Liver (tissue), 3 donors: ENCODE measurements around the gene EXOC4.

Experiments used
- EGR1 ChIP-seq, 2 donors: IDR thresholded peaks; 2 replicates each; pipeline ENCODE4 v1.6.1; 2016 to 2018; ENCODE audit warnings: antibody characterized with exemption in 2 of 2, low read depth in 2 of 2
- GABPA ChIP-seq, 2 donors: IDR thresholded peaks in 1 of 2; conservative IDR thresholded peaks in 1 of 2; 2 replicates each; pipeline ENCODE4 v1.6.1; 2016; ENCODE audit warnings: antibody characterized with exemption in 2 of 2, mild to moderate bottlenecking in 1 of 2, moderate library complexity in 1 of 2
- HNF4G ChIP-seq: IDR thresholded peaks from 2 replicates; pipeline ENCODE4 v1.6.1; 2016; ENCODE audit warnings: antibody characterized with exemption
- JUND ChIP-seq, 2 donors: IDR thresholded peaks; 2 replicates each; pipeline ENCODE4 v1.6.1; 2016; ENCODE audit warnings: antibody characterized with exemption in 2 of 2
- RAD21 ChIP-seq, 2 donors: IDR thresholded peaks; 2 replicates each; pipeline ENCODE4 v1.6.1; 2016; ENCODE audit warnings: antibody characterized with exemption in 2 of 2, mild to moderate bottlenecking in 2 of 2
- RXRA ChIP-seq, 2 donors: IDR thresholded peaks; 2 replicates each; pipeline ENCODE4 v1.6.1; 2017 to 2018; ENCODE audit warnings: antibody characterized with exemption in 2 of 2, mild to moderate bottlenecking in 1 of 2
- SP1 ChIP-seq: IDR thresholded peaks from 2 replicates; pipeline ENCODE4 v1.6.1; 2018; ENCODE audit warnings: antibody characterized with exemption, mild to moderate bottlenecking
- TAF1 ChIP-seq: conservative IDR thresholded peaks from 2 replicates; pipeline ENCODE4 v1.6.1; 2016; ENCODE audit warnings: antibody characterized with exemption, mild to moderate bottlenecking
- YY1 ChIP-seq: IDR thresholded peaks from 2 replicates; pipeline ENCODE4 v1.6.1; 2016; ENCODE audit warnings: antibody characterized with exemption, mild to moderate bottlenecking
- TF ChIP-seq, protein P1 (sequence below): fragments of 150-350 bp; IDR thresholded peaks from 2 replicates; pipeline ENCODE4 v1.5.1; 2017; ENCODE audit warnings: improper control_type of control experiment, low read depth, low read length; ENCODE audit not compliant: missing input control
- TF ChIP-seq, protein P2 (sequence below): IDR thresholded peaks from 2 replicates; pipeline ENCODE4 v1.6.1; 2016; ENCODE audit warnings: antibody characterized with exemption
- TF ChIP-seq, protein P3 (sequence below): IDR thresholded peaks from 2 replicates; pipeline ENCODE4 v1.6.1; 2016; ENCODE audit warnings: antibody characterized with exemption
- TF ChIP-seq, protein P4 (sequence below): IDR thresholded peaks from 2 replicates; pipeline ENCODE4 v1.6.1; 2016; ENCODE audit warnings: antibody characterized with exemption, mild to moderate bottlenecking
- TF ChIP-seq, protein P5 (sequence below): IDR thresholded peaks from 2 replicates; pipeline ENCODE4 v1.6.1; 2016; ENCODE audit warnings: antibody characterized with exemption
- donor health status: healthy.
- donor health status: healthy.

DNA sequence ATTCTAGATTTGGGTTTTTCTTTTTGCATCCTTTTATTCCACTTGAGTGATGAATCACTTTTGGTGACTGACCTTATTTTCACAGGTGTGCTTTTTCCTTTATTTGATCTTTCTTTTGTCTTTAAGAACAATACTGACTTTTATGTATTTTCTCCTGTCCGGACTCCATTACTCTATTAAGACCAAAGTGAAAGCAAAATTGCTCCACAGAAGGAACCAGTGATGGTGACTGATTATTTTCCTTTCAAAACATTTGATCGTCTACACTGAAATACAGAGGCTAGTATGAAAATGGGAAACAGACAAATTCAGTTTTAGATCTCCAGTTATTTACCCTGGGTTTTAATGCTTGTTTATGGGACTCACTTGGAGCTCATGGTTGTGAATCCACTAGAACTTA, 15.5 kb downstream of the EXOC4 start:
- TF ChIP-seq, protein P1, sequence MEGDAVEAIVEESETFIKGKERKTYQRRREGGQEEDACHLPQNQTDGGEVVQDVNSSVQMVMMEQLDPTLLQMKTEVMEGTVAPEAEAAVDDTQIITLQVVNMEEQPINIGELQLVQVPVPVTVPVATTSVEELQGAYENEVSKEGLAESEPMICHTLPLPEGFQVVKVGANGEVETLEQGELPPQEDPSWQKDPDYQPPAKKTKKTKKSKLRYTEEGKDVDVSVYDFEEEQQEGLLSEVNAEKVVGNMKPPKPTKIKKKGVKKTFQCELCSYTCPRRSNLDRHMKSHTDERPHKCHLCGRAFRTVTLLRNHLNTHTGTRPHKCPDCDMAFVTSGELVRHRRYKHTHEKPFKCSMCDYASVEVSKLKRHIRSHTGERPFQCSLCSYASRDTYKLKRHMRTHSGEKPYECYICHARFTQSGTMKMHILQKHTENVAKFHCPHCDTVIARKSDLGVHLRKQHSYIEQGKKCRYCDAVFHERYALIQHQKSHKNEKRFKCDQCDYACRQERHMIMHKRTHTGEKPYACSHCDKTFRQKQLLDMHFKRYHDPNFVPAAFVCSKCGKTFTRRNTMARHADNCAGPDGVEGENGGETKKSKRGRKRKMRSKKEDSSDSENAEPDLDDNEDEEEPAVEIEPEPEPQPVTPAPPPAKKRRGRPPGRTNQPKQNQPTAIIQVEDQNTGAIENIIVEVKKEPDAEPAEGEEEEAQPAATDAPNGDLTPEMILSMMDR, result no peak
- TF ChIP-seq HNF4G (no peak), TAF1 (no peak), SP1 (no peak), RXRA (IDR thresholded peaks at IDR 0.05) (no peak), RAD21 (IDR thresholded peaks at IDR 0.05) (no peak), JUND (IDR thresholded peaks at IDR 0.05) (no peak), YY1 (no peak), GABPA (IDR thresholded peaks at IDR 0.05 in 1 of 2, conservative IDR thresholded peaks at IDR 0.05 in 1 of 2) (no peak), EGR1 (IDR thresholded peaks at IDR 0.05; ENCODE audit: low read depth in 2 of 2) (no peak)
- TF ChIP-seq, protein P2, sequence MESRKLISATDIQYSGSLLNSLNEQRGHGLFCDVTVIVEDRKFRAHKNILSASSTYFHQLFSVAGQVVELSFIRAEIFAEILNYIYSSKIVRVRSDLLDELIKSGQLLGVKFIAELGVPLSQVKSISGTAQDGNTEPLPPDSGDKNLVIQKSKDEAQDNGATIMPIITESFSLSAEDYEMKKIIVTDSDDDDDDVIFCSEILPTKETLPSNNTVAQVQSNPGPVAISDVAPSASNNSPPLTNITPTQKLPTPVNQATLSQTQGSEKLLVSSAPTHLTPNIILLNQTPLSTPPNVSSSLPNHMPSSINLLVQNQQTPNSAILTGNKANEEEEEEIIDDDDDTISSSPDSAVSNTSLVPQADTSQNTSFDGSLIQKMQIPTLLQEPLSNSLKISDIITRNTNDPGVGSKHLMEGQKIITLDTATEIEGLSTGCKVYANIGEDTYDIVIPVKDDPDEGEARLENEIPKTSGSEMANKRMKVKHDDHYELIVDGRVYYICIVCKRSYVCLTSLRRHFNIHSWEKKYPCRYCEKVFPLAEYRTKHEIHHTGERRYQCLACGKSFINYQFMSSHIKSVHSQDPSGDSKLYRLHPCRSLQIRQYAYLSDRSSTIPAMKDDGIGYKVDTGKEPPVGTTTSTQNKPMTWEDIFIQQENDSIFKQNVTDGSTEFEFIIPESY, result no peak
- TF ChIP-seq, protein P3, sequence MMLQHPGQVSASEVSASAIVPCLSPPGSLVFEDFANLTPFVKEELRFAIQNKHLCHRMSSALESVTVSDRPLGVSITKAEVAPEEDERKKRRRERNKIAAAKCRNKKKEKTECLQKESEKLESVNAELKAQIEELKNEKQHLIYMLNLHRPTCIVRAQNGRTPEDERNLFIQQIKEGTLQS, result no peak
- TF ChIP-seq, protein P4, sequence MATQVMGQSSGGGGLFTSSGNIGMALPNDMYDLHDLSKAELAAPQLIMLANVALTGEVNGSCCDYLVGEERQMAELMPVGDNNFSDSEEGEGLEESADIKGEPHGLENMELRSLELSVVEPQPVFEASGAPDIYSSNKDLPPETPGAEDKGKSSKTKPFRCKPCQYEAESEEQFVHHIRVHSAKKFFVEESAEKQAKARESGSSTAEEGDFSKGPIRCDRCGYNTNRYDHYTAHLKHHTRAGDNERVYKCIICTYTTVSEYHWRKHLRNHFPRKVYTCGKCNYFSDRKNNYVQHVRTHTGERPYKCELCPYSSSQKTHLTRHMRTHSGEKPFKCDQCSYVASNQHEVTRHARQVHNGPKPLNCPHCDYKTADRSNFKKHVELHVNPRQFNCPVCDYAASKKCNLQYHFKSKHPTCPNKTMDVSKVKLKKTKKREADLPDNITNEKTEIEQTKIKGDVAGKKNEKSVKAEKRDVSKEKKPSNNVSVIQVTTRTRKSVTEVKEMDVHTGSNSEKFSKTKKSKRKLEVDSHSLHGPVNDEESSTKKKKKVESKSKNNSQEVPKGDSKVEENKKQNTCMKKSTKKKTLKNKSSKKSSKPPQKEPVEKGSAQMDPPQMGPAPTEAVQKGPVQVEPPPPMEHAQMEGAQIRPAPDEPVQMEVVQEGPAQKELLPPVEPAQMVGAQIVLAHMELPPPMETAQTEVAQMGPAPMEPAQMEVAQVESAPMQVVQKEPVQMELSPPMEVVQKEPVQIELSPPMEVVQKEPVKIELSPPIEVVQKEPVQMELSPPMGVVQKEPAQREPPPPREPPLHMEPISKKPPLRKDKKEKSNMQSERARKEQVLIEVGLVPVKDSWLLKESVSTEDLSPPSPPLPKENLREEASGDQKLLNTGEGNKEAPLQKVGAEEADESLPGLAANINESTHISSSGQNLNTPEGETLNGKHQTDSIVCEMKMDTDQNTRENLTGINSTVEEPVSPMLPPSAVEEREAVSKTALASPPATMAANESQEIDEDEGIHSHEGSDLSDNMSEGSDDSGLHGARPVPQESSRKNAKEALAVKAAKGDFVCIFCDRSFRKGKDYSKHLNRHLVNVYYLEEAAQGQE, result no peak
- TF ChIP-seq, protein P5, sequence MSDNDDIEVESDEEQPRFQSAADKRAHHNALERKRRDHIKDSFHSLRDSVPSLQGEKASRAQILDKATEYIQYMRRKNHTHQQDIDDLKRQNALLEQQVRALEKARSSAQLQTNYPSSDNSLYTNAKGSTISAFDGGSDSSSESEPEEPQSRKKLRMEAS, result no peak
